Subcutaneous adipose tissue (tissue), 4 donors: ENCODE results near the gene ZC3H14. TPM values are rescaled to one million over a fixed set of nuclear protein-coding genes. Genes with fewer than 3 reads are reported as not detected.

Experiments used
- total RNA-seq, 4 donors: library from RNA; depleted of rRNA; stranded (reverse); fragments of >200 nt; gene quantifications; one replicate each; pipeline ENCODE4 v1.1.0, GENCODE V29; 2016
- TF ChIP-seq, protein P1 (sequence below): fragments of 450-650 bp; IDR thresholded peaks from one replicate; pipeline ENCODE4 v1.5.1; 2016; ENCODE audit warnings: low read depth, mild to moderate bottlenecking, control low read depth, antibody characterized with exemption, moderate library complexity

The ZC3H14 gene
- total RNA-seq, 4 donors from 2014 or later = 57.3 to 95.2 (median 64.7) TPM

DNA sequence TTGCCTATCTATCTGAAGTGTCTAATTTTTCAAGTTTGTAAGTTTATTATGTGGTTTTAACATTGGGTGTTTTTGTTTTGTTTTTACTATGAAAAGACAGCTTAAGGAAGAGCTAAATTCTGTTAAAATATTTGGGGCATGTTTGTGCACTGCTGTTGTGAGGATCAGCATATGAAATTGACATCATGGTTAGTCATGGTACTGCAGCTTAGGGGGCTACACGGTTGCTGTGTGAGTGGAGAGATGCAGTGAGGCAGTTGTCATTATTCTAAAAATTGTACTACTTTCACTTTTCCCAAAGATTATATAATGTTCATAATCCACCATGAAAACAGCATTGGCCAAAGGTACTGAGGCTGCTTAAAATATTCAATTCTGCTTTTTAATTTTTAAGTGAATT is 49.0 kb downstream of the ZC3H14 start:
- TF ChIP-seq, protein P1, sequence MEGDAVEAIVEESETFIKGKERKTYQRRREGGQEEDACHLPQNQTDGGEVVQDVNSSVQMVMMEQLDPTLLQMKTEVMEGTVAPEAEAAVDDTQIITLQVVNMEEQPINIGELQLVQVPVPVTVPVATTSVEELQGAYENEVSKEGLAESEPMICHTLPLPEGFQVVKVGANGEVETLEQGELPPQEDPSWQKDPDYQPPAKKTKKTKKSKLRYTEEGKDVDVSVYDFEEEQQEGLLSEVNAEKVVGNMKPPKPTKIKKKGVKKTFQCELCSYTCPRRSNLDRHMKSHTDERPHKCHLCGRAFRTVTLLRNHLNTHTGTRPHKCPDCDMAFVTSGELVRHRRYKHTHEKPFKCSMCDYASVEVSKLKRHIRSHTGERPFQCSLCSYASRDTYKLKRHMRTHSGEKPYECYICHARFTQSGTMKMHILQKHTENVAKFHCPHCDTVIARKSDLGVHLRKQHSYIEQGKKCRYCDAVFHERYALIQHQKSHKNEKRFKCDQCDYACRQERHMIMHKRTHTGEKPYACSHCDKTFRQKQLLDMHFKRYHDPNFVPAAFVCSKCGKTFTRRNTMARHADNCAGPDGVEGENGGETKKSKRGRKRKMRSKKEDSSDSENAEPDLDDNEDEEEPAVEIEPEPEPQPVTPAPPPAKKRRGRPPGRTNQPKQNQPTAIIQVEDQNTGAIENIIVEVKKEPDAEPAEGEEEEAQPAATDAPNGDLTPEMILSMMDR = no peak

DNA sequence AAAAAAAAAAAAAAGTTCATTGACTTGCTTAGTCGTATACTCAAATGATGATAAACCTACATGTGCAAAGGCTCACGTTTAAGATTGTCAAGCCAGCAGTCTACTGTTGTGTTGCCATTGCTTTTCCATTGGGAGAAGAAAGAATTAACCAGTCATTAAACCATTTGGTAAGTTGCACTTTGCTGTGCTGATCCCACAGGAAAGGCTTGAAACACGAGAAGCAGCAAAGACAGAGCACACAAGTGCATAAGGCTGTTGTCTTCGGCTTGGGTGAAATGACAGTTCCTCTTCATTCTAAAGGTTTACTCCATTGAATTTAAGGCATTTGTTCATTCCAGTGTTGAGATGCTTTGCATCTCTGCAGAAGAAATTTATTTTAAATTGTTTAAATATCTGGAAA is 50.1 kb downstream of the ZC3H14 start:
- TF ChIP-seq, protein P1 = no peak

DNA sequence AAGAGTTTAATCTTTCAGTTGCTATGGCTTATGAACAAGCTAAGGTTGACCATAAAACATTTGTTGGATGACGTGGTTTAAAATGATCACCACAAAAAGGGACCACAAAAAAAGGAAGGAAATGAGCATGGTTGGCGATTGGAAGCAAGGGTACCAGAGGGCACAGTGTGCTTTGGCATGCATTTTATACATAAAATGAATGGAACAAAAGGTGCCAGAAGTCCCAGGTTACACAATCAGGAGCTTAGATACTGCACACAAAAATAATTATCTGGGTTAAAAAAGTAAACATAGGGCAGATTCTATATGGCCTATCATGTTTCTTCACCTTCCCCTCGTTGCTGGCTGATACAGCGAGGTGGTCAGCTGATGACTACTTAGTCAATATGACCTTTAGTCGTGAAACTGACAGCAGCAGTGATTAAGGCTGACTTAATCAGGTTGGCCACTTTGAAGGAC is 50.7 kb downstream of the ZC3H14 start:
- TF ChIP-seq, protein P1 = no peak

DNA sequence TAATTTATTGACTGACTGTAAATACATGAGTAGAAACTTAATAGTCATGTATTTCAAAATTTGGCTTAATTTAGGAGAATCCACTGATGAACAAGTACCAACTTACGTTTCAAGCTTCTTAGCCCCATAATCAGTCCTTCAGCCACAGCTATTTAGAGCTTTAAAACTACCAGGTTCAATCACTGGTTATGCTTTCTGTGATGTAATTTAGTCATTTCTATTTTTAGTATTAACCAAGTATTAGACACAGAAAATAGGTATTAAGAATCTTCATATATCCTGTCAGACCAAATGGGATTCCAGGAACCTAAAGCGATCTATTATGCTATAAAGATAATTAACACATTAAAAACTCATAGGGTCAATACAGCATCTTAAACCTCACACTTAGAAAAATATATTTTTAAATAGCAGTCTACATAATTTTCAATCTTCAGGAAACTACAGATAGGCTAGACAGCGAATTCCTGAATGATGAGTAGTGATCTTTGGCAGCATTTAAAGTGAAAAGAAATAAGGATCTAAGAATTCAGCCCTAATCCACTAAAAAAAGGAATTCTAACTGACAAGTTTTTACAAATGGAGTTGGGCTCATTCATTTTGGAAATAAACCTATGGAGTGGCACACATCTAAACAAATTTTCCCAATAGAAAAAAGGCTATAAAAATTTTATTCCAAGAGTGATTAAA is 51.5 kb downstream of the ZC3H14 start:
- TF ChIP-seq, protein P1 = no peak

DNA sequence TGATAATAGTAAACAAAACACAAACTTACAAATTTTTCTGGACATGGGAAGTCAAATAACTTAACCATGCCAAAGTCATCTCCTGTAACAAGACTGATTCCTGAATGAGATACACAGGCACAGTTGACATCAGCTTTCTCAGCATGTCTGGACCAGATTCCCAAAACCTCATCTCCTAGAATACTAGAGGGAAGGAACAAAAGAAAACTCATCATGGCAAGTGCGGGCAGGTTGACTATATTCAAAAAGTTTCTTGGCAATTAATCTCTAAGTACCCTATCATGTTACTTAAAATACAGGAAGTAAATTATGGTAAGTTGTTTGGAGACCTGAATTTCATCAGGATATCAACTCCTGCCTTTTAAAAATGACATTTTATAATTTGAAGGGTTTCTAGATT is 53.9 kb downstream of the ZC3H14 start:
- TF ChIP-seq, protein P1 = no peak

DNA sequence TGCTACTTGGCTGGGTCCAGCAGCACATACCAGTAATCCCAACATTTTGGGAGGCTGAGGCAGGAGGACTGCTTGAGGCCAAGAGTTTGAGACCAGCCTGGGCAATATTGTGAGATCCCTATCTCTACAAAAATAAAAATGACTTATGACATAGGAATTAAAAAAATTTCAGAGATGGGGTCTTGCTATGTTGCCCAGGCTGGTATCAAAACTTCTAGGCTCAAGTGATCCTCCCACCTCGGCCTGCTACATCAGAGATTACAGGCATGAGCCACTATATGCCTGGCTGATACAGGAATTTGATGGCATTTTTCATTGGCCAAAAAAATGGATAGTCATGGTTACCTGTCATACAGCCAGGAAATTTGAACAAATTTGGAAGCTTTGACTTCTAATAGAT is 54.6 kb downstream of the ZC3H14 start:
- TF ChIP-seq, protein P1 = no peak

DNA sequence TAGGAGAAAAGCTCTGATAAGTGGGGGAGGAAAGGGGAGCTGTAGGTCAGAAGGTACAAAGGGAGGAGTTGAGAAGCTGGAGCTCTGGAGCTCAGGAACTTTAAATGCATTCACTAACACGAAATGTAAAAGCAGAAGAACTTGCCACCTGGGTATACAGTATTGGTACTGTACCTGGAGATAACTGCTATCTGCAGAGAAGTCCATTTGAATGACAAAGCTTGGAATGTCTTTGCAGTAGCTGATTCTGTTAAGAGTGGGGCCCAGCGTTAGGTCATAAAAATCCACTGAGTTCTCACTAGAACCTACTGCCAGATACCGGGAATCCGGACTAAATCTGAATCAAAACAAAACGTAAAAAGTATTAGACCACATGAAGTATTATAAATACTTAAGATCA is 55.6 kb downstream of the ZC3H14 start:
- TF ChIP-seq, protein P1 = no peak
